Activated T-cell treated with anti-CD3 and anti-CD28 coated beads, Interleukin-2, amount 50 U/mL, for 72 hours (primary cell): Measurements from ENCODE around the gene ATP6V0A1. TPM values are rescaled to one million over a fixed set of nuclear protein-coding genes. Genes with fewer than 3 reads are reported as not detected.

Source experiments
- total RNA-seq, 2 donors: library from RNA; stranded (reverse); gene quantifications; one replicate each; pipeline ENCODE4 v1.2.3, GENCODE V29; 2022

ATP6V0A1 gene
- total RNA-seq, 2 donors from 2014 or later, result 22.1 TPM

Other genes with a start within 250 kb of the ATP6V0A1 start
- gene STAT5B, start 182.5 kb upstream of the ATP6V0A1 start, total RNA-seq, result 100 to 1,000 TPM; 252 to 269 TPM
- 100 to 1,000 TPM; 243 to 264 TPM for gene STAT5A, start 170.4 kb upstream of the ATP6V0A1 start, total RNA-seq
- gene STAT3, start 70.4 kb upstream of the ATP6V0A1 start, total RNA-seq, result 100 to 1,000 TPM; 346 to 380 TPM
- 1 to 10 TPM; 2.4 to 4.3 TPM for gene CAVIN1, start 35.6 kb upstream of the ATP6V0A1 start, total RNA-seq
- 1 to 10 TPM; 9.4 to 9.8 TPM for gene NAGLU, start 77.4 kb downstream of the ATP6V0A1 start, total RNA-seq
- gene HSD17B1, start 94.0 kb downstream of the ATP6V0A1 start, total RNA-seq, result 1 to 10 TPM; 1.3 to 1.8 TPM
- 10 to 100 TPM; 98.2 to 98.5 TPM for gene COASY, start 103.3 kb downstream of the ATP6V0A1 start, total RNA-seq
- 10 to 100 TPM; 38.8 to 41.2 TPM for gene MLX, start 108.2 kb downstream of the ATP6V0A1 start, total RNA-seq
- 10 to 100 TPM; 31.7 to 40.7 TPM for gene PSMC3IP, start 118.9 kb downstream of the ATP6V0A1 start, total RNA-seq
- 10 to 100 TPM; 41.5 to 42.6 TPM for gene RETREG3, start 150.5 kb downstream of the ATP6V0A1 start, total RNA-seq
- gene TUBG1, start 150.8 kb downstream of the ATP6V0A1 start, total RNA-seq, result 10 to 100 TPM; 42.3 to 51.5 TPM
- gene TUBG2, start 200.4 kb downstream of the ATP6V0A1 start, total RNA-seq, result 10 to 100 TPM in 1 of 2 donors, 1 to 10 TPM in 1; 8.1 to 11.2 TPM
- 1 to 10 TPM; 1.2 to 1.9 TPM for gene PLEKHH3, start 218.1 kb downstream of the ATP6V0A1 start, total RNA-seq
- under 1 TPM in 1 of 2 donors, not detected in 1; 0.83 TPM for gene CCR10, start 223.0 kb downstream of the ATP6V0A1 start, total RNA-seq
- gene CNTNAP1, start 223.7 kb downstream of the ATP6V0A1 start, total RNA-seq, result 1 to 10 TPM in 1 of 2 donors, under 1 TPM in 1; 0.53 to 1.3 TPM